NCI-H146 treated with DMSO at 0.1 percent for 48 hours (cell line): ENCODE data around the gene GNAO1.

Experiments
- DNase-seq: peaks from one replicate; lab custom pipeline; 2025; ENCODE audit not compliant: unreplicated experiment; lab: John Stamatoyannopoulos, UW

The GNAO1 gene

DNA sequence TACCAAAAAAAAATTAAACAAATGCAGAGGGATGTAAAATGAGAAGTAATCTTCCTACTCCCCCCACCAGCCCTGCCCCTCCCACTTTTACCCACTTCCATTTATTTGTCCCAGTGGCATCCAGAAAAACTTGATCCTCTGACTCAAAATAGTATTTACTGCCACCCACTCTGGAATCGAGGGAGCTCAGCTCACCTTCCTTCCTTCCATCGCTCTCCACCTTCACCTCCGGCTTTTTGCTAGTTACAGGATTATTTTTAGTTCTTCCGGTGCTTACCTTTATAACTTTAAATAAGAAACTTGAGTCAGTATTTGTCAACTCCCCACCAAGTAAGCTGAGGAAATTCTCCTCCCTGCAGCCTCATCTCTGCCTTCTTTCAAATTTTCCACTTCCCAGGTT is 139.2 kb downstream of the GNAO1 start:
- no peak for DNase-seq

DNA sequence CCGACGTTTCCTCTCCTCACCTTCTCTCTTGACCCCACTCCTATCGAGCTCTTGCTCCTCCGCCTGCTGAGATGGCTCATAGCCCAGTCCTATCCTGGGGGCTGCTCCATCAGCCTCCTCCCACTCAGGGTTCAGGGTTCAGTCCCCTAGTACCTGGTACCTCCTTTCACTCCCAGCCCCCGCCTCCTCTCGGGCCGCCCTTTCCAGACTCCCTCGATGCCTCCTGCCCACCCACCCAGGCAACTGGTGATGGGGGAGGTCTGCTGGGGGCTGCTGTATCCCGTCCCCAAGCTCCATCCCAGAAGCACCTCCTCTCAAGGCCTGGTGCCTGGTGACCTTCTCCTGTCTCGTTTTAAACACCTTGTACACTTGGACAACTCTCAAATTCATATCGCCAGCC is 140.1 kb downstream of the GNAO1 start:
- DNase-seq: no peak

DNA sequence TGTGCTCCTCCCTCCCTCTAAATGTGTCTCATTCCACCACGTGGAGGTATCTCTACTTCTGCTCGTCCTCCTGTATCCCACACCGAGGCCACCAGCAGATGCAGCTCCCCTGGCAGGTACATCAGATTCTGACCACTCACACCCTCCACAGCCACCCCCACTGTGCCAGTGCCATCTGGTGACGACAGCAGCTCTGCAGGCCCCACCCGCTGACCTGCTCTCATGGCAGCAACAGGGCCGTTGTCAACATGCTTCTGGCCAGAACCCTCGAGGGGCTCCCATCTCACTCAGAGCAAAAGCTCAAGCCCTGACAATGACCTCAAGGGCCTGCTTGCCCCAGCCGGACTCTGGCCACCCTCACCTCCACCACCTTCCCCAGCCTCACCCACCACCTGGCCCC is 140.6 kb downstream of the GNAO1 start:
- no peak for DNase-seq

DNA sequence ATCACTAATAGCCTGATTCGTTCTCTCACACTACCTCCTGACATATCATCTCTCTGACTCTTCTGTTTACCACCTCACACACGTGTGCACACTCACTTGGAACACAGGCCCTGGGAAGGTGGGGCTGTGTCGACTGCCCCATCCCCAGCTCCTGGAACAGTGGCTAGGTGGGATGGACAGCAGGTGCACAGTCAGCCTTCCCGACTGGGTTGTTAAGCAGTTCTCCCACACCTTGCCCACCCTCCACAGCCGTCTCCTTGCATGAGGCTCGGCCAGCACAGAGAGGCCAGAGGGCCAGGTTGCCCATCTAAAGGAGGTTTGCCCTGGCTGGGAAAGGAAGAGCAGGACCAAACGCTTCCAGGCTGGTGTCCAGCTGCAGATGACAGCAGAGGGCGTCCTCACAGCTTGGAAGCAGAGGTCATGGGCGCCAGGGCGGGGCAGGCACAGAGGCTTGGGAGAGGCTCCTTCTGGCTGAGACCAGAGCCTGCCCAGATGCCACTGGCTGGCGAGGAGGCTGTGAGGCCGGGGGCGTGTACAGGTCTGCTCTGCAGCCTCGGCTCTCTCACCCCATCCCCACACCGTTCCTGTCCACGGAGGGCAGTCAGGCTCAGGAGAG is 141.3 kb downstream of the GNAO1 start:
- DNase-seq: no peak

DNA sequence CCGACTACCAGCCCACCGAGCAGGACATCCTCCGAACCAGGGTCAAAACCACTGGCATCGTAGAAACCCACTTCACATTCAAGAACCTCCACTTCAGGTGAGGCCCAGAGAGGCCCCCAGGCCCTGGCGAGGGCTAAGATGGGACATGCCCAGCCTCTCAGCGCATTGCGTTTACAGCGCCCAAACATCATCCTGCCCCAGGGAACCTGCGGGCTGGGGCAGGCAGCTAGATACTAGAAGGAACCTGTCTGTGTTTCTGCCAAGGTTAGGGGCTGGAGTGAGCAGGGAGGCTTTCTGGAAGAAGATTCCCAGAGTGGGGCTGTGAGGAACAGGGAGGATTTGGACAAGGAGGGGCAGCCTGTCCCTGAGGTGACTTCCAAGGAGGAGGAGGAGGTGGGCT is 143.5 kb downstream of the GNAO1 start:
- DNase-seq: no peak

DNA sequence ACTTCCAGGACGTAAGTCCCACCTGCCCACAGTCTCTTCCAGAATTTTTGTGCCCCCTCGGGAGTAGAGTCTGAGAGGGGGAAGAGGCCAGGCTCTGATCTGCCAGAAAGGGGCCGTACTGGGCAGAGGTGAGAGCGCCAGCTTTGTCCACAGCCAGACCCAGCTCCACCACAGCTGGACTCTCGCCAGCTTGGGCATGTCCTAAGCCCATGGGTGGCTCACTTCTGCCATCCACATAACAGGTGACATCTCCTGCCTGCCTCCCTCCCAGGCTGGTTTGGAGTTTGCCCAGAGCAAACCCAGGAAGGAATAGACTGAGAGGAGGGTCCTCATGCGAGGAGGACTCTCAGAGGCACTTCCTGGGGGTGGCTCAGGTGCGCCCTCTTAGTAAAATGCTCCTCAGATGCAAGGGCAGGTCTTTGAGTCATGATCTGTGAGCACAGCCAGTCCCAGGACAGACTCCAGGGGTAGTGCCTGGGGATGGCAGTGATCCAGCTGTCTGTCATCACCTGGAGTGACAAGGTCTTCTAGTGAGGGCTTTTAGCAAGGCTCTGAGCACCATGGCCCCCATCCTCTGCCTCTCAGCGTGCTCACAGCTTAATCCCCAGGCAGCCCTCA is 144.9 kb downstream of the GNAO1 start:
- no peak for DNase-seq

DNA sequence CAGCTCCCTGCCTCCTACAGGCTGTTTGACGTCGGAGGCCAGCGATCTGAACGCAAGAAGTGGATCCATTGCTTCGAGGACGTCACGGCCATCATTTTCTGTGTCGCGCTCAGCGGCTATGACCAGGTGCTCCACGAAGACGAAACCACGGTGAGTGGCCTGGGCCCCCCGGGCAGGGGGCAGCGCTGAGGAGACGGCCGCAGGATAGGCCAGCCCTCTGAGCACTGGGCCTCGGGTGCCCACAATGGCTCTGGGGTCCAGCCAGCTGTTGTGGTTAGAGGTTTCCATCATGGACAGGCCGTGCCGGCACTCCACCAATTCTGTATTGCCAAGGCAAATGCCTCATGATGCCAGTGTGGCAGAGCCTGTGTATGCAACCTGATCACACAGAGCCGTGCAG is 145.4 kb downstream of the GNAO1 start:
- DNase-seq: no peak

DNA sequence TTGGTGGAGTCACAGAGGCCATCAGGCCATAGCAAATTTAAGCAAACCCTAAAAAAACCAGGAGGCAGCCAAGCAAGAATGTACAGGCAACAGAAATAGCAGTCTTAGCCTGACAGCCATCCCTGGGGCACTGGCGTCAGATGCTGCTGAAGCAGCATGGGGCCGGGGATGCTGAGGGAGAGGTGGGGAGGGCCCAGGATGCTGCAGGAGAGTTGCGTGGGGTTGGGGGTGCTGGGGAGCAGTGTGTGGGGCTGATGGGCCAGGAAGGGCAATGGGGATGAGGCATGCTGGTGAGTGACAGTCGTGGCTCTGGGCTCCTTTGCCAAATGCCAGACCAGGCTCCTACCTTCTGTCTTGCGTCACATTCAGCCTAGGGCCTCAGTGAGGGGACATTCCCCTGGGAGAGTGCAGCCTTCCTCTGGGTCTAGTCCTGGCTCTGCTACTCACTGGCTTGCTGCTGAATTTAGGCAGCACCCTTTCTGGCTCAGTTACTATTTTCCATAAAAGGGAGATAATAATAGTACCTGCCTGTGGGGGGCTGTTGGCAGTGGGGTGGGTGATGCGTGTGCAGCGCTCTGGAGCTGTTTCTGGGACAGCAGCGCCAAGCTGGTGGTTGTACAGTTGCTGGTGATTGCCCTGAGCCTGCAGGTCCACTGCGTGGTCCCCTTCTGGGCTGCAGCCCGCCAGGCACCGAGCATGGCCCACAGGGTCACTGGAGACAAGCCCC is 146.0 kb downstream of the GNAO1 start:
- DNase-seq: no peak

DNA sequence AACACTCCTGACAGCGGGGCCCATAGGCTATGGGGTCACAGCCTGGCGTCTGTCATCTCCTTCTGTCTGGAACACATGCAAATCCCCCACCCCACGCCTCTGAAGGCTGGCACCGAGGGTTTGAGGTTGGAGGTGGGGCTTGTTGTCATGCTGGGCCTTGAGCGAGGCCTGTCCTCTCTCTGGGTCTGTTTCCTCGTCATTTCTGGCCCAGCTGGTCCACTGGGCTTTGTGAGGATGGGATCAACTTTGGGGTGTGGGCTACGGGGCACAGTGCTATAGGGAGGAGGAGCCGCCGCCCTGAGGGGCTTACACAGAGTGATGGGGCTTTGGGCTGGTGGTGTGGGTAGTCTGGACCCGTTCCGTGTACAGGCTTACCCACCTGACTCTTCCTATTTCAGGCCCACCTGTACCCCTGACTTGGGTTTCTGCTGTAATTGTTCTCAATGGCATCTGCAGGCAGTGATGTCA is 146.6 kb downstream of the GNAO1 start:
- DNase-seq: no peak

DNA sequence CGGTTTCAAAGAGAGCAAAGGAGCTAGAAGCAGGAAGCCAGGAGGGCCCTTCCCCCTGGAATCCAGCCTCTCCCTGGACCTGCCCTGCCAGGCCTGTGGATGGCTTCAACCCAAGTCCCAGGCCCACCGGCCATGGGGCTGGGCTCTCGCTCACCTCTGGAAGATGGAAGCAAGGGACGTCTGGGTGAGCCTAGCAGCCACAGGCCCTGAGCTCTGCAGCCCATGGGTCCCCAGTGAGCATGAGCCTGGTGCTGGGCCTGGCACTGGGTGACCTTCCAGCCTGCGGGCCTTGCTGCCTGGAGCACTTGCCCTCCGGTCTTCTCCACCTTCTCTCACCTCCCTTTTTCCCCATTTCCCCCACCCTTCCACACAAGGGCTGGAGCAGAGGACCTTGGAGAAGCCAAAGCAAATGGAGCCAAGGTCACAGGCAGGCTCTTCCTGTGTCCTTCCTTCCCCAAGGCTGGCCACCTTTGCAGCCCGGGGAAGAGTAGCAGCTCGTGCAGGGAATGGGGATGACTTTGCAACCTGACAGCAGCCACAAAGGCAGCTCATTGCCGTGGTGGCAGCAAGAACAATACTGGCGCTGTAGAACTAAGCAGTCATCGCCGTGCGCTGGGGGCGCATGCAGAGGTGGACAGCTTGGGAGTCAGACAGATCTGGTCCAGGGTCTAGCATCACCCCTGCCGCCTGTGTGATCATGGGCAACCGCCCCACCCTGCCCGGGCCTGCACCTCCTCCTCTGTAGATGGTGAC is 147.5 kb downstream of the GNAO1 start:
- DNase-seq: no peak

DNA sequence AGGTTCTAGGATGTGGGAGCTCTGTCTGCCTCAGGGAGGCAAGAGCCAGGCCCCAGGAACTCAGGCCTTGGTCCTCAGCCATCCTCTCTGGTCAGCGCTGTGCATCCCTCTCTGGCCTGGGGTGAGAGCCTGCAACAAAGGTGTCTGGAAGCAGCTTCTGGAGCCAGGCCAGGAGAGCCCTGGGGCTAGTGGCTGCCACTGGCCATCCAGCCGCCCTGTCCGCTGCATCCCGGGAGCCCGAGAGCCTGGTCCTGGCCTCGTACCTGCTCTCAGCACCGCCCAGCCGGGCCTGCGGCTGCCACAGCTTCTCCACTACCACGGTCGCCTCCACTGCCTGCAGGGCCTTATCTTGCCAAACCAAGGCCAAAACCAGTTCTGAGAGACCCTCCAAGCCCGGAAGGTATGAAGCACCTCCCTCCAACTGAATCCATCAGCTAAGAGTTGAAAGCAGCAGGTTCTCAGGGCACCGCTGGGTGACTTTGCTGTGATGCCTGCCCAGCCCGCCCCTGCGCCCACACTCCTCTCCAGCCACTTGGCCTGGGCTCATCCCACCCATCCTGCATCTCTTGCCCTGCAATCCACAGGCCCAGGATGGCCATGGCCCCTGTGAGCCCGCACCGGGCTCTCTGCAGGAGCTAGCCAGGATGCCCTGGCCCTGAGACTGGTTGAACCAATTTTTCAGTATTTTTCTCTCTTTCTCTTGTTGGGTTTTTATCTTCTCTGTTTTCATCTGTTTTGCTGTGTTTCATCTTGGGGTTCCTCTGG is 148.3 kb downstream of the GNAO1 start:
- DNase-seq: no peak

DNA sequence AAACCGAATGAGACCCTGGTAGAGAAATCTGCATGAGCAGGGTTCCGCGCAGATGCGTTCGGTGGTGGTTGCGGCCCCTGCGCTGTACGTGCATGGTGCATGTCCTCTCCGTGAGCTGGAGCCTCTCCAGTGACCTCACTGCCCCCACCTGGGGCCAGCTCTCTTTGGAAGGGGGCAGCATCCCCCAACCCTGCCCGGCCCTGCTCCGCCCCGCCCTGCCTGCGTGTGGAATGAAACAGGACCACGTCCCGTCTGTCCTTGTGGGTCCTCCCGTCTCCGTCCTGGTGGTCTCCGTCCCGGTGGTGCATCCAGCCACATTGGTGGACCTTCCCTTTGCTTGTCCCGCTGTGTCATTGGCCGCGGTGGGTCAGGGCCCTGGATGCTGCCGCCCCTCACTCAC is 149.1 kb downstream of the GNAO1 start:
- no peak for DNase-seq

DNA sequence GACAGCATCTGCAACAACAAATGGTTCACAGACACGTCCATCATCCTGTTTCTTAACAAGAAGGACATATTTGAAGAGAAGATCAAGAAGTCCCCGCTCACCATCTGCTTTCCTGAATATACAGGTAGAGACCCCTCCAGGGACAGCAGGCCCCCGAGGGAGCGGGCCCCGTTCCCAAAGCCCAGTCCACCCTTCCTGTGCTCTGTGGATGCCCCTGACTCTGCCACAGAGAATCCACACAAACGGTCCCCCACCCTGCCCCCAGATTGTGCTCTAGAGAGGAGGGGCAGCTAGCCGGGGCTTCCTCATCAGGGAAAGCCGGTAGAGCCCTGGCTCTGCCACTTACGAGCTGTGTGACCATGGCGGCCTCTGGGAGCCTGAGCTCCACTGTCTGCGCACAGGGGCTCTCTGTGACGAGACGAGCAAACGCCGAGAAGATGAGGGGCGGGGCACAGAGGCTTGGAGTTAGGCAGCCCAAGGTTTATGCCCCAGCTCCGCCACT is 149.6 kb downstream of the GNAO1 start:
- DNase-seq: no peak

DNA sequence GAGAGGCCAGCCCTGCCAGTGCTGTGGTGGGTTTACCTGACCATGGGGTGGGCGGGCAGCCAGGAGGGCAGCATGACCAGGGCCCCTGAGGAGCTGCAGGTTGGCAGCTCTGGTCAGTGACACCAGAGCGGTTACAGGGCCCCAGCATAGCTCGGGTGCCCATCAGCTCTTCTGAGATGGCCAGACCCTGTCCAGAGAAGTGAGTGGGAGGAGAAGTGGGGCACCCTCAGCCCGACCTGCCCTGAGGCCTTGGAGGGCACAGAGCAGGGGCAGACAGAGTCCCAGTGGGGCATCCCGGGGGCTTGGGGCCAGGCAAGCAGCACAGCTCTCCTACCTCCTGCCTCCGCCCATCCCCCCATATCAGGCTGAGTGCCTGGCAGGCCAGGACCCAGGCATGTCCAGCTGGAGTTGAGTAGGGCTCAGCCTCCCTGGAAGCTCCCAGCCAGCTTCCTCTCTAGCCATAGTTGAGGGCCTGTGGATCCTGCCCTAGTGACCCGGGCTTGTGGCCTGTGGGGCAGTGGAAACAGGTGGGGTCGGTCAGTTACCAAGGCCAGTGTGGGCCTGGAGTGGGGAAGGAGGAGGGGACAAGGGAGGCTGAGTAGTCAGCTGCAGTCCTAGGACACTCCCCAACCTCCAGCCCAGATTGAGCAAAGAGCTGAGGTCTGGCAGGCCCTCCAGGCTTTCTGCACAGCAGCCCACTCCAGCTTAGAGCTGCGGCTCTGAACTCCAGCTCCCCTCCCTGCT is 150.5 kb downstream of the GNAO1 start:
- no peak for DNase-seq

DNA sequence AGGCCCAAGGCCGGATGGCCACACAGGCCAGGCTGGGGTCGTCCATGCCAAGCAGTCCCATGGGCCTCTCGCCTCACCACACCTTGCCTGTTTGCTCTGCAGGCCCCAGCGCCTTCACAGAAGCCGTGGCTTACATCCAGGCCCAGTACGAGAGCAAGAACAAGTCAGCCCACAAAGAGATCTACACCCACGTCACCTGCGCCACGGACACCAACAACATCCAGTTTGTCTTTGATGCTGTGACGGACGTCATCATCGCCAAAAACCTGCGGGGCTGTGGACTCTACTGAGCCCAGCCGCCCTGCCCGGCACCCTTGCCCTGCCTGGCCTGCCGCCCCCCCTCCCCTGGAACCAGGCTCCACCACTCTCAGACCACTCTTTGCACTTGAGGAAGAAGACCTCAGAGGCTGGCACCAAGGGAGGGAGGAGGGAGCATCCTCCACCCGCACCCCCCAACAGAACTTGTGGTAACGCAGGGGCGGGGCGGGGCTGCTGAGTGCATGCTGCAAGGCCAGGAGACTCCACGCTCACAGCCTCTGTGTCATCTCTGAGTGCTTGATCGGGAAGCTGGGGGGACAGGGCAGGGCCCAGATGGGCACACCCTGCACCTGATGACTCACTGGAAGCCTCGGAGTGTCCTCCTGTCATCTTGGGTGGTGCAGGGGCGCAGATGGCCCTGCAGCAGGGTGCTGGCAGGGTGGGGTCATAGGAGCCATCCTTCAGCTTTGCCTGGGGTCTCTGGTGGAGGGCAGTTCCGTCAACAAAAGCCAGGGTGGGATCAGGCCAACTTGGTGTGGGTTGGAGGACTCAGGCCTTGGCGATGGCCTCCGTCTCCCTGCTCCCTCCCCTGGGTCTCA is 152.6 kb downstream of the GNAO1 start:
- DNase-seq: no peak

DNA sequence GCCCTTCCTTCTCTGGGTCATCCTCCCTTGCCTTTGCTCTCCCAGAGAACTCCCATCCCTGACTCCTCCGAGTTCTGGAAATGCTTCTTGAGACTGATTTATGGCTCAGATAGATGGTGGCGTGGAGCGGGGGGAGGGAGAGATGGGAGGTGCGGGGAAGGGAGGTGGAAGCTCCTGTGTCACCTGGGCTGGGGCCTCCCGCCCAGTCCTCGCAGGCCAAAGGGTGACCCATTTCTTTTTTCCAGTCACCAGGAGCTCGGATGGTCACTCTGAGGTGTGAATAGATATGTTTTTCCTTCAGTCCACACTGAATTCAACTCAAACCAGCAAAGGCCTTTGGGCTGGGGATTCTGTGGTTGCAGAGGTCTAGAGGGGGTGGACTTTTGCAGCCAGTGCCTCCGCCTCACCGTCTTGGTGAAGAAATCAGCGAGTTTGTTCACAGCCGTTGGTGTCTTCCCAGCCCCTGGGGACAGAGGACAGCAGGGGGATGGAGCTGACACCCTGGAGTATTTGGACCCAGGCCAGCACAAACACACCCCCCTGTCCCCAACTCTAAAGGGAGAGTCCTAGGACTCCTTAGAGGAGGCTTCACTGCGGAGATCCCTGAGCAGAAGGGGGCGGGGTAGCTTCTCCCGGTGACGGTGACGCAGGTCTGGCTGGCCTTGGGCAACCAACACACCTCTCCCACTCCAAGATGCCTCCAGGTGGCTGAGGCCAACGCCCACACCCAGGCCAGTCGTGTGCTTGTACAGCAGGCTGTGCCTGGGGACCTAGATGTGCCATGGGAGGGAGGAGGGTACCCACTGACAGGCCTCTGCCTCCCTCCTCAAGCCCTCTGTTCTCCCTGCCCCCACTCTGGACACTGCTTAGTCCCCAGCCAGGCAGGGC is 153.5 kb downstream of the GNAO1 start:
- DNase-seq: no peak

DNA sequence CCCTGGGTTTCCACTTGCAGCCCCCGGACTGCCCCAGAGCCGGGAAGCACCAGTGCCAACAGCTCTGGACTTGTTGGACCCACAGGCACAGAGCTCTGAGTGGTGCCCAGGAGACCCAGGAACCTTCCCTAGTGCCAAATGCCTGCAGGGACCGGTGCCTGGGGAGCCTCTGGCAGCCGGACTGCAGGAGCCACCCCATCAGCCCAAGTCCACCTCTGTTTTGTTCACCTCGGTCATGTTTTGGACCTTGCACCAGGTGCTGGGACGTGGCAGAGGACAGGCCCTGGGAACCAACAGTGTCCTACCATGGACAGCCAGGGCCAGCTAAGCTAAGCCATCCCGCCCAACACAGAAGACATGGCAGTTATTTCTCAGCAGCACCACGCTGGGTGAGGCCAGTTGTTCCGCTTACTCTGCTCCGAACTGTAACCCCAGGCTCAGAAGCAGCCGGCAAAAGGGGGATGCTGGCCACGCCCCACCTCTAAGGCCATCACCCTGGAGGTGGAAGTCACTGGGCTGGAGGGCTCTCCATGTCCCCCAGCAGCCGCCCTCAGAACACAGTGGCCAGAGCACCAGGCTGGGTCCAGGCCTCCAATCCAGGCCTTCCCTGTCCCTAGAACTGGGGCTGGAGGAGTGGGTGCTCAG is 154.2 kb downstream of the GNAO1 start:
- no peak for DNase-seq
